Neural cell (in vitro differentiated cells): ENCODE measurements around the gene CHEK1.

ENCODE experiments used
- EZH2 ChIP-seq: fragments of 200-600, 300-800 bp; shearing (Covaris generic), sonication (generic); IDR thresholded peaks from 2 replicates; pipeline ENCODE4 v1.6.1; 2014; ENCODE audit warnings: antibody characterized with exemption, low read length, borderline replicate concordance, mild to moderate bottlenecking; ENCODE audit not compliant: insufficient read depth, poor library complexity, severe bottlenecking
- POLR2AphosphoS5 ChIP-seq: IDR thresholded peaks from 2 replicates; pipeline ENCODE4 v1.6.1; 2012
- RAD21 ChIP-seq: fragments of 450-650 bp; conservative IDR thresholded peaks from 2 replicates; pipeline ENCODE4 v1.6.1; 2014; ENCODE audit warnings: antibody characterized with exemption, mild to moderate bottlenecking, moderate library complexity
- TAF1 ChIP-seq: IDR thresholded peaks from 2 replicates; pipeline ENCODE4 v1.6.1; 2012; ENCODE audit warnings: low read depth
- TF ChIP-seq, protein P1 (sequence below): fragments of 450-650 bp; IDR thresholded peaks from 2 replicates; pipeline ENCODE4 v1.5.1; 2014; ENCODE audit warnings: antibody characterized with exemption, mild to moderate bottlenecking, moderate library complexity; ENCODE audit not compliant: poor library complexity, severe bottlenecking
- TF ChIP-seq, protein P2 (sequence below): IDR thresholded peaks from 2 replicates; pipeline ENCODE4 v1.6.1; 2012; ENCODE audit warnings: borderline replicate concordance

DNA sequence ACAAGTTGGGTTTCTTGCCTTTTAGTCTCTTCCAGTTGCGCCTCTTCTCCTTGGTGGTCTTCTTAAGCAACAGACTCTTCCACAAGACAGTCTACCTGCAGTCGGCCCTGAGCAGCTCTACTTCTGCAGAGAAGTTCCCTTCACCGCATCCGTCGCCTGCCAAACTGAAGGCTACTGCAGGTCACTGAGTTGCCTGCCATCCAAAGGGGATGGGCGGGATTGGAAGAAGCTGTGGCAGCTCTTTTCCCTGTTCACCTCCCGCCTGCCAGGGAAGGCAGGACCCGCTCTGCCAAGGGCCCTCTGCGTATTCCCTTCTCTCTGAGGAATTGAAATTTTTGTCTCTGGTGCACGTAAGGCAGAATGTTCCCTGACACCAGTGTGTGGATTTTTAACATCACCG is 41.5 kb upstream of the CHEK1 start:
- TF ChIP-seq, protein P1, sequence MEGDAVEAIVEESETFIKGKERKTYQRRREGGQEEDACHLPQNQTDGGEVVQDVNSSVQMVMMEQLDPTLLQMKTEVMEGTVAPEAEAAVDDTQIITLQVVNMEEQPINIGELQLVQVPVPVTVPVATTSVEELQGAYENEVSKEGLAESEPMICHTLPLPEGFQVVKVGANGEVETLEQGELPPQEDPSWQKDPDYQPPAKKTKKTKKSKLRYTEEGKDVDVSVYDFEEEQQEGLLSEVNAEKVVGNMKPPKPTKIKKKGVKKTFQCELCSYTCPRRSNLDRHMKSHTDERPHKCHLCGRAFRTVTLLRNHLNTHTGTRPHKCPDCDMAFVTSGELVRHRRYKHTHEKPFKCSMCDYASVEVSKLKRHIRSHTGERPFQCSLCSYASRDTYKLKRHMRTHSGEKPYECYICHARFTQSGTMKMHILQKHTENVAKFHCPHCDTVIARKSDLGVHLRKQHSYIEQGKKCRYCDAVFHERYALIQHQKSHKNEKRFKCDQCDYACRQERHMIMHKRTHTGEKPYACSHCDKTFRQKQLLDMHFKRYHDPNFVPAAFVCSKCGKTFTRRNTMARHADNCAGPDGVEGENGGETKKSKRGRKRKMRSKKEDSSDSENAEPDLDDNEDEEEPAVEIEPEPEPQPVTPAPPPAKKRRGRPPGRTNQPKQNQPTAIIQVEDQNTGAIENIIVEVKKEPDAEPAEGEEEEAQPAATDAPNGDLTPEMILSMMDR = no peak
- no peak for TF ChIP-seq TAF1
- TF ChIP-seq POLR2AphosphoS5 = no peak
- TF ChIP-seq, protein P2, sequence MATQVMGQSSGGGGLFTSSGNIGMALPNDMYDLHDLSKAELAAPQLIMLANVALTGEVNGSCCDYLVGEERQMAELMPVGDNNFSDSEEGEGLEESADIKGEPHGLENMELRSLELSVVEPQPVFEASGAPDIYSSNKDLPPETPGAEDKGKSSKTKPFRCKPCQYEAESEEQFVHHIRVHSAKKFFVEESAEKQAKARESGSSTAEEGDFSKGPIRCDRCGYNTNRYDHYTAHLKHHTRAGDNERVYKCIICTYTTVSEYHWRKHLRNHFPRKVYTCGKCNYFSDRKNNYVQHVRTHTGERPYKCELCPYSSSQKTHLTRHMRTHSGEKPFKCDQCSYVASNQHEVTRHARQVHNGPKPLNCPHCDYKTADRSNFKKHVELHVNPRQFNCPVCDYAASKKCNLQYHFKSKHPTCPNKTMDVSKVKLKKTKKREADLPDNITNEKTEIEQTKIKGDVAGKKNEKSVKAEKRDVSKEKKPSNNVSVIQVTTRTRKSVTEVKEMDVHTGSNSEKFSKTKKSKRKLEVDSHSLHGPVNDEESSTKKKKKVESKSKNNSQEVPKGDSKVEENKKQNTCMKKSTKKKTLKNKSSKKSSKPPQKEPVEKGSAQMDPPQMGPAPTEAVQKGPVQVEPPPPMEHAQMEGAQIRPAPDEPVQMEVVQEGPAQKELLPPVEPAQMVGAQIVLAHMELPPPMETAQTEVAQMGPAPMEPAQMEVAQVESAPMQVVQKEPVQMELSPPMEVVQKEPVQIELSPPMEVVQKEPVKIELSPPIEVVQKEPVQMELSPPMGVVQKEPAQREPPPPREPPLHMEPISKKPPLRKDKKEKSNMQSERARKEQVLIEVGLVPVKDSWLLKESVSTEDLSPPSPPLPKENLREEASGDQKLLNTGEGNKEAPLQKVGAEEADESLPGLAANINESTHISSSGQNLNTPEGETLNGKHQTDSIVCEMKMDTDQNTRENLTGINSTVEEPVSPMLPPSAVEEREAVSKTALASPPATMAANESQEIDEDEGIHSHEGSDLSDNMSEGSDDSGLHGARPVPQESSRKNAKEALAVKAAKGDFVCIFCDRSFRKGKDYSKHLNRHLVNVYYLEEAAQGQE = no peak
- TF ChIP-seq EZH2 = no peak
- no peak for TF ChIP-seq RAD21
